ENCODE data around the gene SEMA4A. TPM values are rescaled to one million over a fixed set of nuclear protein-coding genes. Genes with fewer than 3 reads are reported as not detected.

Gene SEMA4A
- total and polyA plus RNA-seq, 9 of the 15 experiments (the other 6 are each of a cell fraction or from before 2014, with no cell fraction given), result 0.04 to 1.7 (median 0.45) TPM

- TF ChIP-seq CEBPZ (IDR thresholded peaks at IDR 0.05; ENCODE audit: borderline replicate concordance, low read depth, low read length), result no peak
- 0 out of 2 replicates have a peak, but pooled peaks have one; percentile 22 for TF ChIP-seq DEAF1 (CRISPR knock-in tag; IDR thresholded peaks at IDR 0.05)
- TF ChIP-seq PRPF4 (IDR thresholded peaks at IDR 0.05; ENCODE audit: insufficient read depth, low read depth, low read length, poor library complexity, severe bottlenecking), result no peak
- TF ChIP-seq, protein P1, sequence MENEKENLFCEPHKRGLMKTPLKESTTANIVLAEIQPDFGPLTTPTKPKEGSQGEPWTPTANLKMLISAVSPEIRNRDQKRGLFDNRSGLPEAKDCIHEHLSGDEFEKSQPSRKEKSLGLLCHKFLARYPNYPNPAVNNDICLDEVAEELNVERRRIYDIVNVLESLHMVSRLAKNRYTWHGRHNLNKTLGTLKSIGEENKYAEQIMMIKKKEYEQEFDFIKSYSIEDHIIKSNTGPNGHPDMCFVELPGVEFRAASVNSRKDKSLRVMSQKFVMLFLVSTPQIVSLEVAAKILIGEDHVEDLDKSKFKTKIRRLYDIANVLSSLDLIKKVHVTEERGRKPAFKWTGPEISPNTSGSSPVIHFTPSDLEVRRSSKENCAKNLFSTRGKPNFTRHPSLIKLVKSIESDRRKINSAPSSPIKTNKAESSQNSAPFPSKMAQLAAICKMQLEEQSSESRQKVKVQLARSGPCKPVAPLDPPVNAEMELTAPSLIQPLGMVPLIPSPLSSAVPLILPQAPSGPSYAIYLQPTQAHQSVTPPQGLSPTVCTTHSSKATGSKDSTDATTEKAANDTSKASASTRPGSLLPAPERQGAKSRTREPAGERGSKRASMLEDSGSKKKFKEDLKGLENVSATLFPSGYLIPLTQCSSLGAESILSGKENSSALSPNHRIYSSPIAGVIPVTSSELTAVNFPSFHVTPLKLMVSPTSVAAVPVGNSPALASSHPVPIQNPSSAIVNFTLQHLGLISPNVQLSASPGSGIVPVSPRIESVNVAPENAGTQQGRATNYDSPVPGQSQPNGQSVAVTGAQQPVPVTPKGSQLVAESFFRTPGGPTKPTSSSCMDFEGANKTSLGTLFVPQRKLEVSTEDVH (IDR thresholded peaks at IDR 0.05; ENCODE audit: low read depth, partially characterized antibody), result peak; percentile 80
- TF ChIP-seq NFYB (IDR thresholded peaks at IDR 0.05; ENCODE audit: extremely low read depth, insufficient read length), result peak; percentile 97
- peak; percentile 23; the same call in 1 of the 2 replicates for TF ChIP-seq MTA1 (IDR thresholded peaks at IDR 0.05; ENCODE audit: borderline replicate concordance)
- TF ChIP-seq MEF2A (IDR thresholded peaks at IDR 0.05; ENCODE audit: control insufficient read depth, low read depth, low read length), result no peak
- TF ChIP-seq AFF1 (IDR thresholded peaks at IDR 0.05; ENCODE audit: low read depth in 1 of 2, partially characterized antibody in 2 of 2), result peak in 1 of 2 experiments; percentile 34
- no peak for TF ChIP-seq XRCC4 (IDR thresholded peaks at IDR 0.05; ENCODE audit: extremely low read depth, insufficient read depth, insufficient read length)
- peak; percentile 13; the same call in 1 of the 2 replicates for TF ChIP-seq HMBOX1 (IDR thresholded peaks at IDR 0.05)
Measured at GRCh38 chr1:156212833-156213643, 59.7 kb downstream of the SEMA4A start, which contains the start of gene PMF1 (continued).
